ENCODE measurements around the gene ZNF488.

ZNF488 gene

DNA sequence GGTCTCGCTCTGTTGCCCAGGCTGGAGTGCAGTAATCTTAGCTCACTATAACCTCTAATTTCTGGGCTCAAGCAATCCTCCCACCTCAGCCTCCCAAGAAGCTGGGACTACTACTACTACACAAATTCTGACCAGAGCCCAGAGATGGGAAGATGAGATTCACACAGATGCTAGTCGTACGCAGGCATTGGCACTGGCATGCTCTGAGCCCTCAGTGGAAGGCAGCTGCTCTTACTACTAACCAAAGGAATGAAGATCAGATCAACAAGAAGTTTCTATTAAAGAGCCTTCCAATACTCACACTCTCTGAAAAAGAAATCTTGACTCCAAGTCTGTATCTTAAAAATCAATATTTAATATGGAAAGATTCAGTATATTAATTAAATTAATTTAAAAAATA lies 51.1 kb downstream of the ZNF488 start:
- TF ChIP-seq, protein P1, sequence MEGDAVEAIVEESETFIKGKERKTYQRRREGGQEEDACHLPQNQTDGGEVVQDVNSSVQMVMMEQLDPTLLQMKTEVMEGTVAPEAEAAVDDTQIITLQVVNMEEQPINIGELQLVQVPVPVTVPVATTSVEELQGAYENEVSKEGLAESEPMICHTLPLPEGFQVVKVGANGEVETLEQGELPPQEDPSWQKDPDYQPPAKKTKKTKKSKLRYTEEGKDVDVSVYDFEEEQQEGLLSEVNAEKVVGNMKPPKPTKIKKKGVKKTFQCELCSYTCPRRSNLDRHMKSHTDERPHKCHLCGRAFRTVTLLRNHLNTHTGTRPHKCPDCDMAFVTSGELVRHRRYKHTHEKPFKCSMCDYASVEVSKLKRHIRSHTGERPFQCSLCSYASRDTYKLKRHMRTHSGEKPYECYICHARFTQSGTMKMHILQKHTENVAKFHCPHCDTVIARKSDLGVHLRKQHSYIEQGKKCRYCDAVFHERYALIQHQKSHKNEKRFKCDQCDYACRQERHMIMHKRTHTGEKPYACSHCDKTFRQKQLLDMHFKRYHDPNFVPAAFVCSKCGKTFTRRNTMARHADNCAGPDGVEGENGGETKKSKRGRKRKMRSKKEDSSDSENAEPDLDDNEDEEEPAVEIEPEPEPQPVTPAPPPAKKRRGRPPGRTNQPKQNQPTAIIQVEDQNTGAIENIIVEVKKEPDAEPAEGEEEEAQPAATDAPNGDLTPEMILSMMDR (IDR thresholded peaks at IDR 0.05): no peak
- Histone ChIP-seq H3K9me3 (ENCODE audit: control insufficient read depth, low read length) (no peaks in the 10 kb centered on the region), H3K27ac (no peak overlapping the region), H3K9ac (no peak overlapping the region), H3K79me2 (no peaks in the 10 kb centered on the region), H2AFZ (no peak overlapping the region), H3K27me3 (ENCODE audit: control insufficient read depth, insufficient read depth, low read length) (no peaks in the 10 kb centered on the region), H3K36me3 (ENCODE audit: control insufficient read depth, insufficient read depth, low read length) (no peaks in the 10 kb centered on the region), H3K4me3 (ENCODE audit: low read depth, low read length) (no peak overlapping the region), H3K4me2 (ENCODE audit: low read length) (no peak overlapping the region), H3K4me1 (no peaks in the 10 kb centered on the region)

DNA sequence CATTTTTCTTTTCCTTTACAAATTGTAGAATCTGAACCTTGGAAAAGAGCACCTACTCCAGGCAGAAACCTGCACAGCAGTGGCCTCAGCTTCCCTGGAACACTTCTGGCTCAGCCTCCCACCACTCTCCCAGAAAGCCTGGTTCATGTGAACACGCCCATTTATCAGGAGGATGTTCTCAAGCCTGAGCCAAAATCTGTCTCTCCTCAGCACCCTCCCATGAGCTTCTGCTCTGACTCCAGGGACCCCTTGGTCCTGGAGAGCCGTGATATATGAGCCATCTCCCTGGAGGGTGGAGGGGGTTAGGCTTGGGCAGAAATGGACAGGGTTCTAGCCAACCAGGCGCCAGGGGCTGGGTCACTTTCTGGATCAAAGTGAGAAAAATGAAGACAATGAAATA lies 51.7 kb downstream of the ZNF488 start:
- Histone ChIP-seq H3K4me3 (ENCODE audit: low read depth, low read length) (no peak overlapping the region), H3K4me2 (ENCODE audit: low read length) (no peak overlapping the region), H3K27ac (no peak overlapping the region), H3K36me3 (ENCODE audit: control insufficient read depth, insufficient read depth, low read length) (no peaks in the 10 kb centered on the region), H3K27me3 (ENCODE audit: control insufficient read depth, insufficient read depth, low read length) (no peaks in the 10 kb centered on the region), H2AFZ (no peak overlapping the region), H3K9ac (no peak overlapping the region), H3K4me1 (no peaks in the 10 kb centered on the region), H3K79me2 (no peaks in the 10 kb centered on the region), H3K9me3 (ENCODE audit: control insufficient read depth, low read length) (no peaks in the 10 kb centered on the region)
- TF ChIP-seq, protein P1 (IDR thresholded peaks at IDR 0.05): no peak

DNA sequence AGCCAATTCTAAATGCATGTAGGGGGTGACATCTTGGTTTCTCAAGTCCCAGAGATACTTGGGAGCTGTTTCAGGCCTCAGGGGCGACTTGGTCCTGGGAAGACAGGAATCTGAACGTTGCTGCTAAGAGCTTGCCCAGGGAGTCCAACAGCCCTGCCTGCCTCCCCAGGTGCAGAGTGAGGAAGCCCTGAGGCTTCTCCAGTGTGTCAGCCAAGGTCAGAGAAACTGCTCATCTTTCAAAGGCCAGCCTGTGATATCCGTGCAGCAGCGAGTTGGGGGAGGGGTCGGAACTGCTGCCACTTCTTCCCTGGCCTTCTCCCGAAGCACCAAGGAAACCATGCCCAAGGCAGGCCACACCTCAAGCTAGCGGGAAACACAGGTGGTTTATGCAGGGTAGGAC lies 52.1 kb downstream of the ZNF488 start:
- H3K9me3 ChIP-seq (ENCODE audit: control insufficient read depth, low read length): no peaks in the 10 kb centered on the region
- TF ChIP-seq, protein P1 (IDR thresholded peaks at IDR 0.05): no peak
- H3K36me3 ChIP-seq (ENCODE audit: control insufficient read depth, insufficient read depth, low read length): no peaks in the 10 kb centered on the region
- H3K4me2 ChIP-seq (ENCODE audit: low read length): no peak overlapping the region
- H2AFZ ChIP-seq: no peak overlapping the region
- H3K4me1 ChIP-seq: no peaks in the 10 kb centered on the region
- no peaks in the 10 kb centered on the region for H3K27me3 ChIP-seq (ENCODE audit: control insufficient read depth, insufficient read depth, low read length)
- H3K27ac ChIP-seq: no peak overlapping the region
- no peaks in the 10 kb centered on the region for H3K79me2 ChIP-seq
- H3K9ac ChIP-seq: no peak overlapping the region
- H3K4me3 ChIP-seq (ENCODE audit: low read depth, low read length): no peak overlapping the region

DNA sequence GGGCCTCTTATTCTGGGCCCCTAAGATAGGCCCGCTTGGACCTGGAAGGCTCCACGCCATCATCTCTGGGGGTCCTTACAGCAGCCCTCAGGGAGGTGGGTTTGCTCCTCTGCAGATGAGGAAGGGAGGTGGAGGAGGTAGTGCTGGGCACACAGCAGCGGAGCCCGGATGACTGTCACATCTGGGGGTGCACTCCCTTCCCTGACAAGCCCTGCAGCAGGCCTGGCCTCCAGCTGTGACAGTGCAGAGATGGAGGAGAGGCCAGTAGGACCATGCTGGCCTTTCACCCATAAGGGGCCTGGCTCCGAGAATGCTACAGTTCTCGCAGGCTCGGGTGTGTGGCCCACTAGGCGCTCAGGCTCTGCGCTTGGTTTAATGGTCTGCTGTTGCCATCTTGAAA lies 52.6 kb downstream of the ZNF488 start:
- Histone ChIP-seq H3K27ac (no peak overlapping the region), H2AFZ (no peak overlapping the region), H3K4me3 (ENCODE audit: low read depth, low read length) (no peak overlapping the region), H3K9ac (no peak overlapping the region), H3K4me2 (ENCODE audit: low read length) (no peak overlapping the region), H3K27me3 (ENCODE audit: control insufficient read depth, insufficient read depth, low read length) (no peaks in the 10 kb centered on the region), H3K4me1 (no peaks in the 10 kb centered on the region), H3K9me3 (ENCODE audit: control insufficient read depth, low read length) (no peaks in the 10 kb centered on the region), H3K79me2 (no peaks in the 10 kb centered on the region), H3K36me3 (ENCODE audit: control insufficient read depth, insufficient read depth, low read length) (no peaks in the 10 kb centered on the region)
- TF ChIP-seq, protein P1 (IDR thresholded peaks at IDR 0.05): no peak

DNA sequence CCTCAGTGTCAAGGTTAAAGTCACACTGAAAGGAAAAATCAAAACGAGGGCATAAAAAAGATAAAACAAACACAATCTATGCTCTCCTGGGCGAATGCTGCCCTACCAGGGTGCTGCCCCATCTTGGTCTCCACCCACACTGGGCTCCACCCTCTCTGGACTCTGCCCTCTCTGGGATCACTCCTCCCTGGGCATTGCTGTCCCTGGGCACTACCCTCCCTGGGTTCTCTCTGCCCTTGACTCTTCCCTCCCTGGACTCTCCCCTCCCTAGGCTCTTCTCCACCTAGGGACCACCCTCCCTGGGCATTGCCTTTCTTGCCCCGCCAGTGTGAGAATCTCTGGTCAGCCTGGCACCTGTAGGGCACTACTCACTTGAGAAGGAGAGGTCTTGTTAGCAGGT lies 53.3 kb downstream of the ZNF488 start:
- no peaks in the 10 kb centered on the region for H3K79me2 ChIP-seq
- H3K9ac ChIP-seq: no peak overlapping the region
- no peaks in the 10 kb centered on the region for H3K27me3 ChIP-seq (ENCODE audit: control insufficient read depth, insufficient read depth, low read length)
- H3K4me1 ChIP-seq: no peaks in the 10 kb centered on the region
- no peak overlapping the region for H3K4me2 ChIP-seq (ENCODE audit: low read length)
- no peaks in the 10 kb centered on the region for H3K36me3 ChIP-seq (ENCODE audit: control insufficient read depth, insufficient read depth, low read length)
- no peak overlapping the region for H3K4me3 ChIP-seq (ENCODE audit: low read depth, low read length)
- TF ChIP-seq, protein P1 (IDR thresholded peaks at IDR 0.05): no peak
- H2AFZ ChIP-seq: no peak overlapping the region
- H3K9me3 ChIP-seq (ENCODE audit: control insufficient read depth, low read length): no peaks in the 10 kb centered on the region
- H3K27ac ChIP-seq: no peak overlapping the region

Data from parathyroid adenoma (tissue), 2 donors.